Bronchial epithelial cell (primary cell): Measurements from ENCODE around the gene TSPAN15. TPM values are rescaled to one million over a fixed set of nuclear protein-coding genes. Genes with fewer than 3 reads are reported as not detected.

Experiments
- DNase-seq: peaks from one replicate; pipeline ENCODE4 v3.0.0-alpha.2; 2010; ENCODE audit warnings: low read depth
- FAIRE-seq: peaks from 2 replicates; lab custom pipeline; 2011; peaks lifted over from hg19 to GRCh38; lab: Jason Lieb, UNC
- H3K27me3 ChIP-seq: 2 replicates; pipeline ENCODE4 v1.5.1; 2011; ENCODE audit warnings: low read length; ENCODE audit not compliant: control insufficient read depth, insufficient read depth
- H3K36me3 ChIP-seq: 2 replicates; pipeline ENCODE4 v1.5.1; 2011; ENCODE audit warnings: low read length; ENCODE audit not compliant: control insufficient read depth, insufficient read depth
- H3K4me3 ChIP-seq: 2 replicates; pipeline ENCODE4 v1.5.1; 2011; ENCODE audit warnings: mild to moderate bottlenecking, low read depth, low read length, control low read depth
- CTCF ChIP-seq: IDR thresholded peaks from 2 replicates; pipeline ENCODE4 v1.5.1; 2011; ENCODE audit warnings: mild to moderate bottlenecking, moderate library complexity, low read length, control low read depth, inconsistent platforms; ENCODE audit not compliant: insufficient read depth, severe bottlenecking
- total RNA-seq: library from RNA; depleted of rRNA; stranded (reverse); fragments of >200 nt; gene quantifications from 2 replicates; pipeline ENCODE4 v1.2.1, GENCODE V29; 2014

The TSPAN15 gene
- total RNA-seq, 1 donor from 2014 or later: 12.1 TPM

GRCh38 chr10:69506834-69507713, 55.8 kb downstream of the TSPAN15 start:
- FAIRE-seq: no peak
- no peaks in the 10 kb centered on the region for H3K36me3 ChIP-seq
- no peak overlapping the region for H3K4me3 ChIP-seq
- TF ChIP-seq CTCF: no peak
- DNase-seq: peak; percentile 20
- no peaks in the 10 kb centered on the region for H3K27me3 ChIP-seq

GRCh38 chr10:69508738-69509340, 57.6 kb downstream of the TSPAN15 start:
- TF ChIP-seq CTCF: no peak
- DNase-seq (no peak), FAIRE-seq (no peak)
- Histone ChIP-seq H3K27me3 (no peaks in the 10 kb centered on the region), H3K4me3 (no peak overlapping the region), H3K36me3 (no peaks in the 10 kb centered on the region)

GRCh38 chr10:69512901-69513300, 61.6 kb downstream of the TSPAN15 start:
- no peak for TF ChIP-seq CTCF
- DNase-seq (peak; percentile 74), FAIRE-seq (no peak)
- no peak overlapping the region for H3K4me3 ChIP-seq
- no peaks in the 10 kb centered on the region for H3K36me3 ChIP-seq
- no peaks in the 10 kb centered on the region for H3K27me3 ChIP-seq

- no peak for DNase-seq
- no peak for FAIRE-seq
- TF ChIP-seq CTCF: no peak
- no peaks in the 10 kb centered on the region for H3K27me3 ChIP-seq
- no peak overlapping the region for H3K4me3 ChIP-seq
- H3K36me3 ChIP-seq: no peaks in the 10 kb centered on the region
Measured at GRCh38 chr10:69513617-69514016, 62.4 kb downstream of the TSPAN15 start.

DNA sequence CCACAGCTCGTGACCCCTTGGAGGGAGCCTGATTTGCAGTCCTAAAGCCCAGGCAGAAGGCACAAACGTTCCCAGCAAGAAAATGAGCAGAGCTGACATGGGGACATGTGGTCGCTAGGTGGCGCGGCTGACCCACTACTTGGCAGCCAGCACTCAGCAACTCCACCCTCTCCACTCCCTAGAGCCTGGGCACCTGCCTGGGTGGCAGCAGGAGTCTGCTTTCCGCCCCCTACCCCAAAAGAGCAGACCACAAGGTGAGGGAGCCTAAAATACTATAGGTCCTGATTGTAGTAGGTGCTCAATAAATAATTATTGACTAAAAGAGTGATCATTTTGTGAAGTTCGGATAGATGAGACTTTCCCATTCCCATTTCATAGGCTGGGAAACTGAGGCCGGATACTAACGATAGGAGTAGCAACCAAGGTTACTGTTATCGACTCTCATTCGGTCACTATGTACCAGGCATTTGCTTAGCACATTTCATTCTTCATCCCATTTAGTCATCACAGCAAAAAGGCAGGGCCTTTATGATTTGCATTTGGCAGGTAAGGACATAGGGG, 64.5 kb downstream of the TSPAN15 start:
- no peak overlapping the region for H3K4me3 ChIP-seq
- DNase-seq: peak; percentile 60
- peak; percentile 99 for TF ChIP-seq CTCF
- no peaks in the 10 kb centered on the region for H3K27me3 ChIP-seq
- no peaks in the 10 kb centered on the region for H3K36me3 ChIP-seq
- FAIRE-seq: no peak
